ENCODE data around the gene CCDC201.
"Not testable (repeated sequence)": the region's sequence is repeated elsewhere in the genome, so short reads cannot be mapped to it uniquely, and the experiment has no call there.

GRCh38 chr7:45829846-45830245 is 43.0 kb downstream of the CCDC201 start:
- TF ChIP-seq, protein P1, sequence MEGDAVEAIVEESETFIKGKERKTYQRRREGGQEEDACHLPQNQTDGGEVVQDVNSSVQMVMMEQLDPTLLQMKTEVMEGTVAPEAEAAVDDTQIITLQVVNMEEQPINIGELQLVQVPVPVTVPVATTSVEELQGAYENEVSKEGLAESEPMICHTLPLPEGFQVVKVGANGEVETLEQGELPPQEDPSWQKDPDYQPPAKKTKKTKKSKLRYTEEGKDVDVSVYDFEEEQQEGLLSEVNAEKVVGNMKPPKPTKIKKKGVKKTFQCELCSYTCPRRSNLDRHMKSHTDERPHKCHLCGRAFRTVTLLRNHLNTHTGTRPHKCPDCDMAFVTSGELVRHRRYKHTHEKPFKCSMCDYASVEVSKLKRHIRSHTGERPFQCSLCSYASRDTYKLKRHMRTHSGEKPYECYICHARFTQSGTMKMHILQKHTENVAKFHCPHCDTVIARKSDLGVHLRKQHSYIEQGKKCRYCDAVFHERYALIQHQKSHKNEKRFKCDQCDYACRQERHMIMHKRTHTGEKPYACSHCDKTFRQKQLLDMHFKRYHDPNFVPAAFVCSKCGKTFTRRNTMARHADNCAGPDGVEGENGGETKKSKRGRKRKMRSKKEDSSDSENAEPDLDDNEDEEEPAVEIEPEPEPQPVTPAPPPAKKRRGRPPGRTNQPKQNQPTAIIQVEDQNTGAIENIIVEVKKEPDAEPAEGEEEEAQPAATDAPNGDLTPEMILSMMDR (IDR thresholded peaks at IDR 0.05), result not testable (repeated sequence)
- not testable (repeated sequence) for TF ChIP-seq POLR2A, POLR2AphosphoS5 (IDR thresholded peaks at IDR 0.05)
